AG04449 (cell line): Measurements from ENCODE around the gene MACIR.

Experiments used
- CTCF ChIA-PET: fragments of 350-600 bp; formaldehyde crosslinking; extraction: SDS; loops from one replicate; lab custom pipeline; 2021; ENCODE audit warnings: antibody characterized with exemption; lab: Yijun Ruan, JAX
- POLR2A ChIA-PET: fragments of 400-600, 350-600 bp; formaldehyde crosslinking; extraction: SDS; loops from one replicate; lab custom pipeline; 2020; ENCODE audit warnings: antibody characterized with exemption, inconsistent platforms; lab: Yijun Ruan, JAX
- DNase-seq: peaks from one replicate; pipeline ENCODE4 v3.0.0-alpha.2; 2010; ENCODE audit warnings: low read depth, low spot score
- H3K4me3 ChIP-seq: 2 replicates; pipeline ENCODE4 v1.5.1; 2011; ENCODE audit warnings: low read depth, mild to moderate bottlenecking, control low read depth, low read length
- TF ChIP-seq, protein P1 (sequence below): IDR thresholded peaks from one replicate; pipeline ENCODE4 v1.5.1; 2011; ENCODE audit warnings: mild to moderate bottlenecking, moderate library complexity, low read length, control low read depth, inconsistent platforms; ENCODE audit not compliant: insufficient read depth; ENCODE audit errors: missing control alignments

MACIR gene

DNA sequence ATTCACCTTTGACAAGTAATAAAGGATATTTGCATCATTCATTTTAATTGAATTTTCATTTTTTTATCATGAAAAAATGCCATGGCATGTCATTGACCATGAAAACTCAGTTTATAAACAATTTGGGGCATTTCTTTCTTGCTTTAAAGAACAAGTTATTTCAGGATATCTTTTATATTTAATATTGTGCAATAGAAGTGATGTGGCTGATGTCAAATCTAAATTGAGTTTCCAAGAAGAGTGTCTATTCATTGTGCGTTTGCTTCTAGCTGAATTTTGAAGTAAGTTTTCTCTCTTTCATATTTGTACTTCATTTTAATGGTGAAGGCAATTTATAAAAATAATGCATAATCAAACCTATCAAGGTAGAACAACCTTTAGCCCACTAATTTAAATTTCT, 30.5 kb downstream of the MACIR start:
- TF ChIP-seq, protein P1, sequence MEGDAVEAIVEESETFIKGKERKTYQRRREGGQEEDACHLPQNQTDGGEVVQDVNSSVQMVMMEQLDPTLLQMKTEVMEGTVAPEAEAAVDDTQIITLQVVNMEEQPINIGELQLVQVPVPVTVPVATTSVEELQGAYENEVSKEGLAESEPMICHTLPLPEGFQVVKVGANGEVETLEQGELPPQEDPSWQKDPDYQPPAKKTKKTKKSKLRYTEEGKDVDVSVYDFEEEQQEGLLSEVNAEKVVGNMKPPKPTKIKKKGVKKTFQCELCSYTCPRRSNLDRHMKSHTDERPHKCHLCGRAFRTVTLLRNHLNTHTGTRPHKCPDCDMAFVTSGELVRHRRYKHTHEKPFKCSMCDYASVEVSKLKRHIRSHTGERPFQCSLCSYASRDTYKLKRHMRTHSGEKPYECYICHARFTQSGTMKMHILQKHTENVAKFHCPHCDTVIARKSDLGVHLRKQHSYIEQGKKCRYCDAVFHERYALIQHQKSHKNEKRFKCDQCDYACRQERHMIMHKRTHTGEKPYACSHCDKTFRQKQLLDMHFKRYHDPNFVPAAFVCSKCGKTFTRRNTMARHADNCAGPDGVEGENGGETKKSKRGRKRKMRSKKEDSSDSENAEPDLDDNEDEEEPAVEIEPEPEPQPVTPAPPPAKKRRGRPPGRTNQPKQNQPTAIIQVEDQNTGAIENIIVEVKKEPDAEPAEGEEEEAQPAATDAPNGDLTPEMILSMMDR, result no peak
- ChIA-PET POLR2A (no interaction called here), CTCF (interaction anchor here (0.7 to 1.1 kb wide), 2 partner anchors 56 to 187 kb away, joined by 3 to 4 read pairs; no protein-coding TSS in a partner anchor)
- no peak for DNase-seq
- H3K4me3 ChIP-seq, result no peak overlapping the region

DNA sequence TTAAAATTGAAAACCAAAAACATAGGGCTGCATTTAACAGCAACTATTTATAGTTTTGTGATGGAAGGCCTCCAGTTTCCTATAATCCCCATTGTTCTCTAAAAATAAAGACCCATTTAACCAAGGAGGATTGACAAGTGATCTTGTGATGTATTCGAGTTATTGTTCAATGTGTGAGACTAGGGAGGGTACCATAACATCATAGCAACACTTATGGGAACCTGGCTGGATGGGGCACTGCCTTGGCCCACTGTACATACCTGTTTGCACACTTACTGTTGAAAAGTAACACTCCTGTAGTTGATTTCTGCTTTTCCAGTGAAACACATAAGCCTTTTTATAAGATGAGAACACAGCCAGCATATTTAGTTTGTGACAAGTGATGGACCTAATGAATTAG, 32.3 kb downstream of the MACIR start:
- DNase-seq, result no peak
- H3K4me3 ChIP-seq, result no peak overlapping the region
- ChIA-PET POLR2A (no interaction called here), CTCF (interaction anchor here (0.9 kb wide), 1 partner anchor 12 kb away, joined by 3 read pairs; no protein-coding TSS in a partner anchor)
- TF ChIP-seq, protein P1, result no peak

GRCh38 chr5:103291606-103292005, 33.0 kb downstream of the MACIR start:
- ChIA-PET POLR2A (no interaction called here), CTCF (no interaction called here)
- H3K4me3 ChIP-seq, result no peak overlapping the region
- TF ChIP-seq, protein P1, result no peak
- DNase-seq, result no peak

- CTCF ChIA-PET, result no interaction called here
- TF ChIP-seq, protein P1, result no peak
- no peak for DNase-seq
- H3K4me3 ChIP-seq, result no peak overlapping the region
- POLR2A ChIA-PET, result no interaction called here
These were observed 34.5 kb downstream of the MACIR start for GRCh38 chr5:103293099-103293498.

GRCh38 chr5:103293719-103294118, 35.2 kb downstream of the MACIR start:
- TF ChIP-seq, protein P1, result no peak
- H3K4me3 ChIP-seq, result no peak overlapping the region
- DNase-seq, result no peak
- CTCF ChIA-PET, result no interaction called here
- POLR2A ChIA-PET, result no interaction called here

- ChIA-PET CTCF (interaction anchor here (0.6 kb wide), 1 partner anchor 51 kb away, joined by 3 read pairs; no protein-coding TSS in a partner anchor), POLR2A (no interaction called here)
- DNase-seq, result no peak
- H3K4me3 ChIP-seq, result no peak overlapping the region
- TF ChIP-seq, protein P1, result no peak
These were observed 36.3 kb downstream of the MACIR start for GRCh38 chr5:103294906-103295305.
